Fibroblast of lung (primary cell): ENCODE results near the gene CDR2.

Experiments
- CTCF ChIP-seq, 2 donors: IDR thresholded peaks in 1 of 2; conservative IDR thresholded peaks in 1 of 2; 1 replicate in 1 of 2; 2 replicates in 1 of 2; pipeline ENCODE4 v1.5.1; 2011 to 2012; ENCODE audit warnings: low read length in 2 of 2, control low read depth in 1 of 2, inconsistent platforms in 1 of 2, low read depth in 1 of 2, mild to moderate bottlenecking in 1 of 2
- EZH2 ChIP-seq: IDR thresholded peaks from 2 replicates; pipeline ENCODE4 v1.5.1; 2012; ENCODE audit warnings: low read length, control low read depth, mild to moderate bottlenecking; ENCODE audit errors: missing control alignments

GRCh38 chr16:22323173-22323958, 51.1 kb downstream of the CDR2 start:
- TF ChIP-seq CTCF (conservative IDR thresholded peaks at IDR 0.05 in 1 of 2, IDR thresholded peaks at IDR 0.05 in 1 of 2; ENCODE audit: low read depth in 1 of 2, low read length in 2 of 2) (no peak), EZH2 (no peak)
